Aorta (tissue), 5 donors: ENCODE measurements around the gene BMPR1B. TPM values are rescaled to one million over a fixed set of nuclear protein-coding genes. Genes with fewer than 3 reads are reported as not detected.

Experiments
- ATAC-seq: fragments of 200-7000 bp; cut with Tn5 transposase; one replicate; pipeline ENCODE4 v1.9.1; 2022; ENCODE audit warnings: moderate library complexity; ENCODE audit not compliant: low FRiP score
- DNase-seq, 2 donors: peaks; one replicate each; pipeline ENCODE4 v3.0.0-alpha.2; 2020
- H3K27ac ChIP-seq, 2 donors: one replicate each; pipeline ENCODE4 v1.5.1; 2013; ENCODE audit warnings: low read length in 2 of 2, mild to moderate bottlenecking in 2 of 2, moderate library complexity in 2 of 2, control low read depth in 1 of 2, inconsistent platforms in 1 of 2, low read depth in 1 of 2
- H3K27me3 ChIP-seq, 2 donors: one replicate each; pipeline ENCODE4 v1.6.1; 2013; ENCODE audit warnings: control low read depth in 1 of 2, low read length in 1 of 2, mild to moderate bottlenecking in 1 of 2, moderate library complexity in 1 of 2; ENCODE audit not compliant: insufficient read depth in 2 of 2, control insufficient read depth in 1 of 2
- H3K36me3 ChIP-seq, 2 donors: one replicate each; pipeline ENCODE4 v1.6.1; 2013; ENCODE audit warnings: control low read depth in 1 of 2, low read length in 1 of 2, mild to moderate bottlenecking in 1 of 2; ENCODE audit not compliant: insufficient read depth in 2 of 2, control insufficient read depth in 1 of 2
- H3K4me1 ChIP-seq, 2 donors: one replicate each; pipeline ENCODE4 v1.6.1; 2013; ENCODE audit warnings: low read length in 2 of 2, control low read depth in 1 of 2, mild to moderate bottlenecking in 1 of 2, moderate library complexity in 1 of 2; ENCODE audit not compliant: insufficient read depth in 2 of 2, control insufficient read depth in 1 of 2
- H3K4me3 ChIP-seq, 2 donors: one replicate each; pipeline ENCODE4 v1.5.1; 2013; ENCODE audit warnings: low read length in 2 of 2, control low read depth in 1 of 2, mild to moderate bottlenecking in 1 of 2
- H3K9me3 ChIP-seq: one replicate; pipeline ENCODE4 v1.6.1; 2013; ENCODE audit warnings: mild to moderate bottlenecking, low read length; ENCODE audit not compliant: control insufficient read depth
- WGBS, 2 donors: extraction: QIAGEN DNeasy Blood & Tissue Kit; methylation state at CpG; one replicate each; pipeline ENCODE4 v1.1.7; 2013; 5-methylcytosine and 5-hydroxymethylcytosine counted together
- intact Hi-C, 2 donors: fragments of 100-400 bp; cut with DNase I; formaldehyde crosslinking; loops; one replicate each; pipeline versions ENCODE4 v1.14.2 to v1.15.0; 2022
- polyA plus RNA-seq, 2 donors: library from polyadenylated mRNA; stranded (reverse); fragments of 200-250 nt; gene quantifications; one replicate each; pipeline ENCODE4 v1.2.3, GENCODE V29; 2013
- total RNA-seq, 2 donors: library from RNA; stranded (reverse); fragmentation: NEBNext Ultra II Directional; extraction: Animal tissue kit (Norgen Biotek cat#: 25700); gene quantifications; one replicate each; pipeline ENCODE4 v1.2.1, GENCODE V29; 2021
- donor health status: healthy with polysubstance abuse.
- donor health status: Bipolar disorder and iron deficiency.
- donor health status: DM: no; HTN: no; CAD: no.
- donor health status: DM: no; HTN: no; CAD: no.
- donor health status: DM: yes; HTN: yes; CAD: no.

The BMPR1B gene
- total and polyA plus RNA-seq, 4 donors = 1.0 to 14.6 (median 8.0) TPM

- no peak overlapping the region for H3K27ac ChIP-seq
- intact Hi-C loops = loop anchor here in 1 of 2 donors (10.0 kb wide), 1 partner anchor 63 kb away; no protein-coding TSS in a partner anchor
Measured at GRCh38 chr4:94811643-94812042, 53.9 kb downstream of the BMPR1B start.

GRCh38 chr4:94813221-94813620 lies 55.5 kb downstream of the BMPR1B start:
- 93 to 94% methylated on average over 6 of the region's 6 CpGs for WGBS, 2 donors
- intact Hi-C loops = loop anchor here in 1 of 2 donors (10.0 kb wide), 1 partner anchor 62 kb away; no protein-coding TSS in a partner anchor

More at GRCh38 chr4:94811643-94812042, 53.9 kb downstream of the BMPR1B start:
- 6 to 8% methylated on average over 5 of the region's 5 CpGs for WGBS, 2 donors
- Histone ChIP-seq H3K4me3 (no peak overlapping the region), H3K27me3 (no peaks in the 10 kb centered on the region), H3K9me3 (no peaks in the 10 kb centered on the region), H3K36me3 (no peaks in the 10 kb centered on the region), H3K4me1 (peaks cover 2 to 5% of the 10 kb centered on the region in 2 donors)
- DNase-seq (no peak), ATAC-seq (no peak)

GRCh38 chr4:94814237-94814636 lies 56.5 kb downstream of the BMPR1B start:
- no peak for ATAC-seq
- H3K4me3 ChIP-seq = no peak overlapping the region
- intact Hi-C loops = loop anchor here in 1 of 2 donors (10.0 kb wide), 1 partner anchor 61 kb away; no protein-coding TSS in a partner anchor
- H3K4me1 ChIP-seq = peaks cover 2 to 5% of the 10 kb centered on the region in 2 donors
- no peak overlapping the region for H3K27ac ChIP-seq
- no peak for DNase-seq
- no peaks in the 10 kb centered on the region for H3K9me3 ChIP-seq
- no peaks in the 10 kb centered on the region for H3K27me3 ChIP-seq
- H3K36me3 ChIP-seq = no peaks in the 10 kb centered on the region

More at GRCh38 chr4:94813221-94813620, 55.5 kb downstream of the BMPR1B start:
- H3K4me1 ChIP-seq = peaks cover 2 to 5% of the 10 kb centered on the region in 2 donors
- no peak overlapping the region for H3K4me3 ChIP-seq
- DNase-seq = no peak
- no peaks in the 10 kb centered on the region for H3K27me3 ChIP-seq
- H3K9me3 ChIP-seq = no peaks in the 10 kb centered on the region
- no peak overlapping the region for H3K27ac ChIP-seq
- no peak for ATAC-seq
- H3K36me3 ChIP-seq = no peaks in the 10 kb centered on the region

GRCh38 chr4:94819371-94820168 lies 61.8 kb downstream of the BMPR1B start:
- intact Hi-C loops = loop anchor here (5.0 to 10.0 kb wide), 2 partner anchors 55 to 273 kb away; no protein-coding TSS in a partner anchor
- no peak overlapping the region for H3K27ac ChIP-seq
- WGBS, 2 donors = 25 to 38% methylated on average over 4 of the region's 4 CpGs

GRCh38 chr4:94826206-94826605 lies 68.5 kb downstream of the BMPR1B start:
- Histone ChIP-seq H3K36me3 (no peaks in the 10 kb centered on the region), H3K27ac (no peak overlapping the region), H3K27me3 (no peaks in the 10 kb centered on the region), H3K4me1 (peaks cover 0 to 2% of the 10 kb centered on the region in 2 donors), H3K9me3 (no peaks in the 10 kb centered on the region), H3K4me3 (no peak overlapping the region)
- ATAC-seq (no peak), DNase-seq (no peak)
- intact Hi-C loops = no loop called here
- WGBS, 2 donors = 70 to 71% methylated on average over 5 of the region's 5 CpGs

More at GRCh38 chr4:94819371-94820168, 61.8 kb downstream of the BMPR1B start:
- no peaks in the 10 kb centered on the region for H3K4me1 ChIP-seq
- ATAC-seq (no peak), DNase-seq (no peak)
- no peaks in the 10 kb centered on the region for H3K27me3 ChIP-seq
- no peak overlapping the region for H3K4me3 ChIP-seq
- H3K9me3 ChIP-seq = no peaks in the 10 kb centered on the region
- no peaks in the 10 kb centered on the region for H3K36me3 ChIP-seq

GRCh38 chr4:94827481-94828110 lies 69.8 kb downstream of the BMPR1B start:
- intact Hi-C loops = no loop called here
- DNase-seq = no peak
- H3K27ac ChIP-seq = no peak overlapping the region

GRCh38 chr4:94828882-94829281 lies 71.1 kb downstream of the BMPR1B start:
- no peaks in the 10 kb centered on the region for H3K9me3 ChIP-seq
- H3K4me3 ChIP-seq = no peak overlapping the region
- 99 to 100% methylated on average over 1 of the region's 1 CpG for WGBS, 2 donors
- ATAC-seq (no peak), DNase-seq (no peak)
- no peak overlapping the region for H3K27ac ChIP-seq
- peaks cover 2 to 3% of the 10 kb centered on the region in 2 donors for H3K4me1 ChIP-seq
- intact Hi-C loops = no loop called here
- H3K27me3 ChIP-seq = no peaks in the 10 kb centered on the region
- H3K36me3 ChIP-seq = no peaks in the 10 kb centered on the region

More at GRCh38 chr4:94827481-94828110, 69.8 kb downstream of the BMPR1B start:
- Histone ChIP-seq H3K27me3 (no peaks in the 10 kb centered on the region), H3K9me3 (no peaks in the 10 kb centered on the region), H3K4me1 (peaks cover 0 to 2% of the 10 kb centered on the region in 2 donors), H3K36me3 (no peaks in the 10 kb centered on the region), H3K4me3 (no peak overlapping the region)
- ATAC-seq = no peak
- WGBS, 2 donors = 46 to 58% methylated on average over 5 of the region's 5 CpGs

GRCh38 chr4:94831607-94832006 lies 73.9 kb downstream of the BMPR1B start:
- intact Hi-C loops = no loop called here
- WGBS, 2 donors = 69 to 96% methylated on average over 2 of the region's 2 CpGs

More at GRCh38 chr4:94831607-94832006, 73.9 kb downstream of the BMPR1B start:
- no peaks in the 10 kb centered on the region for H3K36me3 ChIP-seq
- H3K4me1 ChIP-seq = peaks cover 0 to 3% of the 10 kb centered on the region in 2 donors
- H3K4me3 ChIP-seq = no peak overlapping the region
- no peak for DNase-seq
- H3K27ac ChIP-seq = no peak overlapping the region
- no peaks in the 10 kb centered on the region for H3K27me3 ChIP-seq
- no peaks in the 10 kb centered on the region for H3K9me3 ChIP-seq
- ATAC-seq = no peak
